ENCODE measurements around the gene MTCL1. TPM values are rescaled to one million over a fixed set of nuclear protein-coding genes. Genes with fewer than 3 reads are reported as not detected.

Gene MTCL1
- total and polyA plus RNA-seq, 2 donors (not counting 1 experiment from before 2014, with no cell fraction given): 35.0 to 56.0 TPM

- no peak overlapping the region for H2AFZ ChIP-seq (ENCODE audit: low read length)
- no peak overlapping the region for H3K4me2 ChIP-seq (ENCODE audit: extremely low read depth, insufficient read depth, low read length)
- H3K4me3 ChIP-seq (replicated peaks in 1 of 4; ENCODE audit: control extremely low read depth in 1 of 4, insufficient read depth in 1 of 4, low read depth in 3 of 4, low read length in 4 of 4): no peak overlapping the region
- no peak for DNase-seq (ENCODE audit: low read depth in 2 of 2)
- H4K20me1 ChIP-seq (ENCODE audit: control insufficient read depth, extremely low read depth, insufficient read depth, low read length): no peaks in the 10 kb centered on the region
- TF ChIP-seq EZH2 (IDR thresholded peaks at IDR 0.05; ENCODE audit: low read length, missing control alignments): no peak
- no peak for TF ChIP-seq CTCF (conservative IDR thresholded peaks at IDR 0.05 in 1 of 2, IDR thresholded peaks at IDR 0.05 in 1 of 2; ENCODE audit: low read depth in 1 of 2, low read length in 2 of 2)
- no peaks in the 10 kb centered on the region for H3K36me3 ChIP-seq (ENCODE audit: control insufficient read depth, insufficient read depth, low read length)
- no peaks in the 10 kb centered on the region for H3K9me3 ChIP-seq (ENCODE audit: control insufficient read depth, insufficient read depth, low read depth, low read length)
- no peak overlapping the region for H3K9ac ChIP-seq (ENCODE audit: insufficient read depth, low read length)
- no peaks in the 10 kb centered on the region for H3K79me2 ChIP-seq (ENCODE audit: control insufficient read depth, insufficient read depth, low read length)
- H3K27me3 ChIP-seq (ENCODE audit: control insufficient read depth, insufficient read depth, low read length): no peaks in the 10 kb centered on the region
- H3K4me1 ChIP-seq (ENCODE audit: control insufficient read depth, extremely low read depth, insufficient read depth, low read length): peaks cover 3% of the 10 kb centered on the region
- H3K27ac ChIP-seq (ENCODE audit: insufficient read depth, low read length): no peak overlapping the region
Measured at GRCh38 chr18:8860845-8861642, 155.7 kb downstream of the MTCL1 start.

- Histone ChIP-seq H3K79me2 (ENCODE audit: control insufficient read depth, insufficient read depth, low read length) (no peaks in the 10 kb centered on the region), H3K4me2 (ENCODE audit: extremely low read depth, insufficient read depth, low read length) (no peak overlapping the region), H4K20me1 (ENCODE audit: control insufficient read depth, extremely low read depth, insufficient read depth, low read length) (no peaks in the 10 kb centered on the region), H3K36me3 (ENCODE audit: control insufficient read depth, insufficient read depth, low read length) (no peaks in the 10 kb centered on the region), H3K27ac (ENCODE audit: insufficient read depth, low read length) (no peak overlapping the region), H2AFZ (ENCODE audit: low read length) (no peak overlapping the region), H3K9ac (ENCODE audit: insufficient read depth, low read length) (no peak overlapping the region), H3K4me3 (replicated peaks in 1 of 4; ENCODE audit: control extremely low read depth in 1 of 4, insufficient read depth in 1 of 4, low read depth in 3 of 4, low read length in 4 of 4) (no peak overlapping the region), H3K27me3 (ENCODE audit: control insufficient read depth, insufficient read depth, low read length) (no peaks in the 10 kb centered on the region), H3K9me3 (ENCODE audit: control insufficient read depth, insufficient read depth, low read depth, low read length) (no peaks in the 10 kb centered on the region), H3K4me1 (ENCODE audit: control insufficient read depth, extremely low read depth, insufficient read depth, low read length) (peaks cover 3% of the 10 kb centered on the region)
- no peak for TF ChIP-seq EZH2 (IDR thresholded peaks at IDR 0.05; ENCODE audit: low read length, missing control alignments)
- TF ChIP-seq CTCF (conservative IDR thresholded peaks at IDR 0.05 in 1 of 2, IDR thresholded peaks at IDR 0.05 in 1 of 2; ENCODE audit: low read depth in 1 of 2, low read length in 2 of 2): no peak
- no peak for DNase-seq (ENCODE audit: low read depth in 2 of 2)
Measured at GRCh38 chr18:8863427-8863826, 158.1 kb downstream of the MTCL1 start.

- no peaks in the 10 kb centered on the region for H3K9me3 ChIP-seq (ENCODE audit: control insufficient read depth, insufficient read depth, low read depth, low read length)
- no peaks in the 10 kb centered on the region for H3K27me3 ChIP-seq (ENCODE audit: control insufficient read depth, insufficient read depth, low read length)
- no peak for DNase-seq (ENCODE audit: low read depth in 2 of 2)
- no peaks in the 10 kb centered on the region for H3K4me1 ChIP-seq (ENCODE audit: control insufficient read depth, extremely low read depth, insufficient read depth, low read length)
- no peak overlapping the region for H3K27ac ChIP-seq (ENCODE audit: insufficient read depth, low read length)
- H3K9ac ChIP-seq (ENCODE audit: insufficient read depth, low read length): no peak overlapping the region
- H2AFZ ChIP-seq (ENCODE audit: low read length): no peak overlapping the region
- H3K4me2 ChIP-seq (ENCODE audit: extremely low read depth, insufficient read depth, low read length): no peak overlapping the region
- H3K36me3 ChIP-seq (ENCODE audit: control insufficient read depth, insufficient read depth, low read length): no peaks in the 10 kb centered on the region
- no peaks in the 10 kb centered on the region for H3K79me2 ChIP-seq (ENCODE audit: control insufficient read depth, insufficient read depth, low read length)
- H3K4me3 ChIP-seq (replicated peaks in 1 of 4; ENCODE audit: control extremely low read depth in 1 of 4, insufficient read depth in 1 of 4, low read depth in 3 of 4, low read length in 4 of 4): no peak overlapping the region
- no peaks in the 10 kb centered on the region for H4K20me1 ChIP-seq (ENCODE audit: control insufficient read depth, extremely low read depth, insufficient read depth, low read length)
- no peak for TF ChIP-seq EZH2 (IDR thresholded peaks at IDR 0.05; ENCODE audit: low read length, missing control alignments)
- TF ChIP-seq CTCF (conservative IDR thresholded peaks at IDR 0.05 in 1 of 2, IDR thresholded peaks at IDR 0.05 in 1 of 2; ENCODE audit: low read depth in 1 of 2, low read length in 2 of 2): no peak
Measured at GRCh38 chr18:8865934-8866333, 160.6 kb downstream of the MTCL1 start.
